Fibroblast of skin of right quadriceps (primary cell): ENCODE results near the gene BACE1-AS.
"Not testable (repeated sequence)": the region's sequence is repeated elsewhere in the genome, so short reads cannot be mapped to it uniquely, and the experiment has no call there.

Experiments
- DNase-seq: peaks from one replicate; pipeline ENCODE4 v3.0.0-alpha.2; 2013

BACE1-AS gene

GRCh38 chr11:117292616-117293015 lies 1.5 kb downstream of the BACE1-AS start:
- no peak for DNase-seq

- no peak for DNase-seq
These were observed 4.4 kb downstream of the BACE1-AS start for GRCh38 chr11:117295438-117296137.

GRCh38 chr11:117296881-117297280 lies 5.7 kb downstream of the BACE1-AS start:
- DNase-seq = no peak

- no peak for DNase-seq
These were observed 7.0 kb downstream of the BACE1-AS start for GRCh38 chr11:117298195-117298594.

GRCh38 chr11:117299351-117300282 lies 8.5 kb downstream of the BACE1-AS start:
- no peak for DNase-seq

GRCh38 chr11:117300283-117300663 lies 9.1 kb downstream of the BACE1-AS start:
- DNase-seq = peak; percentile 28

GRCh38 chr11:117300773-117301172 lies 9.6 kb downstream of the BACE1-AS start:
- no peak for DNase-seq

GRCh38 chr11:117302228-117302627 lies 11.1 kb downstream of the BACE1-AS start:
- DNase-seq = no peak

- no peak for DNase-seq
These were observed 12.0 kb downstream of the BACE1-AS start for GRCh38 chr11:117303101-117303500.

- DNase-seq = no peak
These were observed 12.6 kb downstream of the BACE1-AS start for GRCh38 chr11:117303646-117304315.

- no peak for DNase-seq
These were observed 14.0 kb downstream of the BACE1-AS start for GRCh38 chr11:117305145-117305544.

- DNase-seq = no peak
These were observed 18.2 kb downstream of the BACE1-AS start for GRCh38 chr11:117309310-117309709.

GRCh38 chr11:117313091-117313490 lies 21.9 kb downstream of the BACE1-AS start:
- no peak for DNase-seq

GRCh38 chr11:117313828-117314768 lies 23.0 kb downstream of the BACE1-AS start:
- DNase-seq = no peak

- no peak for DNase-seq
These were observed 23.7 kb downstream of the BACE1-AS start for GRCh38 chr11:117314840-117315239.

- DNase-seq = no peak
These were observed 24.4 kb downstream of the BACE1-AS start for GRCh38 chr11:117315285-117316196.

GRCh38 chr11:117316197-117316961 lies 25.2 kb downstream of the BACE1-AS start, which contains the start of gene BACE1:
Gene BACE1 (minus strand): TSS chr11:117316256. CDS start chr11:117315795, 461 bp downstream.
- peak; percentile 85 for DNase-seq

- DNase-seq = no peak
These were observed 27.6 kb downstream of the BACE1-AS start for GRCh38 chr11:117318738-117319137.

GRCh38 chr11:117319214-117319840 lies 28.2 kb downstream of the BACE1-AS start:
- DNase-seq = peak; percentile 75

- not testable (repeated sequence) for DNase-seq
These were observed 36.1 kb downstream of the BACE1-AS start for GRCh38 chr11:117327255-117327566.
